Measurements from ENCODE around the gene RUNX1. TPM values are rescaled to one million over a fixed set of nuclear protein-coding genes. Genes with fewer than 3 reads are reported as not detected.
A peak's percentile ranks its signal among the peaks of the same experiment; 100 is the strongest.

The RUNX1 gene
- polyA plus RNA-seq, 1 experiment: 20.9 TPM

GRCh38 chr21:35032474-35033263, 16.4 kb downstream of the RUNX1 start:
- TF ChIP-seq CTCF (IDR thresholded peaks at IDR 0.05; ENCODE audit: low read depth, low read length): no peak
- ChIA-PET POLR2A (no interaction called here), CTCF (no interaction called here)
- Histone ChIP-seq H3K27me3 (ENCODE audit: control insufficient read depth, insufficient read depth, low read length) (no peaks in the 10 kb centered on the region), H3K9me3 (ENCODE audit: control insufficient read depth, insufficient read depth, low read length) (no peaks in the 10 kb centered on the region), H3K27ac (ENCODE audit: low read depth, low read length) (no peak overlapping the region), H3K4me3 (ENCODE audit: low read depth, low read length) (no peak overlapping the region)
- DNase-seq (ENCODE audit: low read depth, low spot score): no peak

GRCh38 chr21:35028451-35028978, 20.6 kb downstream of the RUNX1 start:
- POLR2A ChIA-PET: interaction anchor here (0.6 kb wide), 1 partner anchor 440 kb away, joined by 3 read pairs; no protein-coding TSS in a partner anchor
- Histone ChIP-seq H3K9me3 (ENCODE audit: control insufficient read depth, insufficient read depth, low read length) (no peaks in the 10 kb centered on the region; the same call in 1 of the 2 replicates), H3K27ac (ENCODE audit: low read depth, low read length) (no peak overlapping the region), H3K27me3 (ENCODE audit: control insufficient read depth, insufficient read depth, low read length) (no peaks in the 10 kb centered on the region), H3K4me3 (ENCODE audit: low read depth, low read length) (no peak overlapping the region)
- CTCF ChIA-PET: no interaction called here
- no peak for TF ChIP-seq CTCF (IDR thresholded peaks at IDR 0.05; ENCODE audit: low read depth, low read length)
- no peak for DNase-seq (ENCODE audit: low read depth, low spot score)

GRCh38 chr21:35027563-35028450, 21.3 kb downstream of the RUNX1 start:
- H3K27ac ChIP-seq (ENCODE audit: low read depth, low read length): no peak overlapping the region
- no peaks in the 10 kb centered on the region; the same call in 1 of the 2 replicates for H3K9me3 ChIP-seq (ENCODE audit: control insufficient read depth, insufficient read depth, low read length)
- no peak for TF ChIP-seq CTCF (IDR thresholded peaks at IDR 0.05; ENCODE audit: low read depth, low read length)
- no peak overlapping the region for H3K4me3 ChIP-seq (ENCODE audit: low read depth, low read length)
- no peaks in the 10 kb centered on the region for H3K27me3 ChIP-seq (ENCODE audit: control insufficient read depth, insufficient read depth, low read length)
- CTCF ChIA-PET: no interaction called here
- DNase-seq (ENCODE audit: low read depth, low spot score): no peak
- POLR2A ChIA-PET: no interaction called here

- no peak overlapping the region for H3K27ac ChIP-seq (ENCODE audit: low read depth, low read length)
- no peaks in the 10 kb centered on the region; the same call in 1 of the 2 replicates for H3K9me3 ChIP-seq (ENCODE audit: control insufficient read depth, insufficient read depth, low read length)
- DNase-seq (ENCODE audit: low read depth, low spot score): no peak
- 0 out of 2 replicates have a peak, but pooled peaks have one; percentile 1 for TF ChIP-seq CTCF (IDR thresholded peaks at IDR 0.05; ENCODE audit: low read depth, low read length)
- H3K4me3 ChIP-seq (ENCODE audit: low read depth, low read length): peak overlapping the region; percentile 29; the same call in 1 of the 2 replicates
- ChIA-PET POLR2A (no interaction called here), CTCF (no interaction called here)
- H3K27me3 ChIP-seq (ENCODE audit: control insufficient read depth, insufficient read depth, low read length): no peaks in the 10 kb centered on the region
Observed at GRCh38 chr21:35026617-35027562, 22.2 kb downstream of the RUNX1 start.

Measured in AG04450 (cell line).